HG03460 (cell line): Measurements from ENCODE around the gene CAMK4.

ENCODE experiments used
- ATAC-seq: cut with Tn5 transposase; IDR thresholded peaks from one replicate; pipeline ENCODE4 v1.9.1; 2021; ENCODE audit not compliant: unreplicated experiment

The CAMK4 gene

GRCh38 chr5:111228520-111229220 lies 4.5 kb downstream of the CAMK4 start:
- ATAC-seq, result no peak

DNA sequence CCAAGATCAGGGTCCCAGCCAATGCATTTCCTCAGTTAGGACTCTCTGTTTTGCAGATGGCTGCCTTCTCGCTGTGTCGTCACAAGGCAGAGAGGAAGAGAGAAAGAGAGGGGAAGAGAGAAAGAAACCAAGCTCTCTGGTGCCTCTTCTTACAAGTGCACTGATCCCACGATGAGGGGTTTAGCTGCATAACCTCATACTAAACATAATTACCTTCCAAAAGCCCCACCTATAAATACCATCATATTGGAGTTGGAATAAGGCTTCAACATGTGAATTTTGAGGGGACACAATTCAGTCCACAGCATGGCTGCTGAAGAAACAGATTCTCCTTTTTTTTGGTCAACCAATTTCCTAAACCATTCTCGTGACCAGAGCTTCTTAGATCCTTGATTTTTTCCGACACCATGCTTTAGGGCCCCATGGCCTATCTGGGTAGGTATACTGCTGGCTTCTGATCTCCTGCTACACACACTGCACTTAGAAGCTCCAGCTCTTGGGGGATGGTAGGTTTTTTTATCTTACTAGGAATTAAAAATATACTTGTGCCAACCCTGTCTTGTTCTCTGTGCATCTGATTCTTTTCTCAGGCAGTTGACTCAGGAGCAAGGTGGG lies 5.1 kb downstream of the CAMK4 start:
- ATAC-seq, result no peak

- ATAC-seq, result peak; percentile 37
Observed at GRCh38 chr5:111229871-111230810, 6.0 kb downstream of the CAMK4 start.

DNA sequence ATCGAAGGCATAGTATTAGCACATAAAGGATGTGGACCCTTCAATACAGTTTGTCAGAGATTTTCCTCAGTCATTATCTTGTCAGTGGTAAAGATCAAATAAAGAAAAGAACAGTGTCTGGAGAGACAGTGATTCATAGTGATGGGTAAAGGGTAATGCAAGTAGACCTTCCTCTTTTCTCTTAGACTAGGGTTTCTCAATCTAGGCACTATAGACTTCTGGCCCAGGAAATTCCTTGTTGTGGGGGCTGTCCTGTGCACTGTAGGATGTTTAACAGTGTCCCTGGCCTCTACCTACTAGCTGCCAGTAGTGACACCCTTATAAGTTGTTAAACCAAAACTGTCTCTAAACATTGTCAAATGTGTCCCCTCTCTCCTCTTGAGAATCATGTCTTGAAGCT lies 6.9 kb downstream of the CAMK4 start:
- ATAC-seq, result no peak

DNA sequence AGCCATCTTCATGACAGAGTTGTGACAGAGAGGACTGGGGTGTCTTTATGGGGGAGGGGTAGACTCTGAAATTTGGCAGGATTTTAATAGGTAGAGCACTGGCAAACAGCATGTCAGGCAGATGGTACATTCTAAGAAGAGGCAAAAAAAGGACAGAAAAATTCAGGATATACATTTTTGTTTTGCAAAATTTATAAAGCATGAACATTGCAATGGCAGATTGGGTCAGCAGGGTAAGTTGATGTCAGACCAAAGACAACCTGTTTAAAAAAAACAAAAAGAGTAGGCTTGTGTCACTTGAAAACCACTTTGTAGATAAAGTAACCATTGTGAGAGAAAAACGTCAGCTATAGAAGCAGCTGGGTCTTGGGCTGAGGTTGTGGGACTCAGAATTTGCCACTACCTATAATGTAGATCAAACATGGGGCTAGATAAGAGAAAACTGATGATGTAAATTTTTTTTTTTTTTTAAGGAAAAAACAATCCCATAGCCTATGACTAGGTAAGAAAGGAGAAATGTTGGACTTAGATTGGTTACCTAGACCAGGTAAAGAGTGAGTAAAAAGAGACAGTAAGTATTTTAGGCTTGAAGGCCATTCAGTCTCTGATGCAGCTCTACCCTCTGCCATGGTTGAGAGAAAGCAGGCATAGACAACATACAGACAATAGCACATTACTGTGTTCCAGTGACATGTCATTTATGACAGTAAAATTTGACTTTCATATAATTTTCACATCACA lies 8.3 kb downstream of the CAMK4 start:
- no peak for ATAC-seq

GRCh38 chr5:111233052-111233374 lies 8.8 kb downstream of the CAMK4 start:
- ATAC-seq, result no peak

DNA sequence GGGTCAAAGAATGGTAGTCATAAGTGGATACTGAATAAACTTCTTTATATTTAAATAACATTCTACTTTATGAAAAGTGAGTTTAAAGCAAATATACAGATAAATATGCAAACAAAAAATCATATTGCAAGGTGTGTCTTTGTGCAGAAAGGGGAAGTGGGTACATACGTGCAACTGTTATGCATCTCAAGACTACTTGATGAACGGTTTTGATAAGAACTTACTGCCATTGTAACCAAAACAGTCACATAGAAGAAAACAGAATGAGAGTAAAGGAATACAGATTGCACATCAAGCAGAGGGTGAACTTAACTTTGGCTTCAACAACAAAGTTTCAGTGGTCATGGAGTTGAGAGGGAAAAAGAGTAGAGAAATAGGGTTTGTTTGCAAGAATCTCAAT lies 9.9 kb downstream of the CAMK4 start:
- ATAC-seq, result peak; percentile 30

GRCh38 chr5:111235635-111236034 lies 11.5 kb downstream of the CAMK4 start:
- ATAC-seq, result no peak

DNA sequence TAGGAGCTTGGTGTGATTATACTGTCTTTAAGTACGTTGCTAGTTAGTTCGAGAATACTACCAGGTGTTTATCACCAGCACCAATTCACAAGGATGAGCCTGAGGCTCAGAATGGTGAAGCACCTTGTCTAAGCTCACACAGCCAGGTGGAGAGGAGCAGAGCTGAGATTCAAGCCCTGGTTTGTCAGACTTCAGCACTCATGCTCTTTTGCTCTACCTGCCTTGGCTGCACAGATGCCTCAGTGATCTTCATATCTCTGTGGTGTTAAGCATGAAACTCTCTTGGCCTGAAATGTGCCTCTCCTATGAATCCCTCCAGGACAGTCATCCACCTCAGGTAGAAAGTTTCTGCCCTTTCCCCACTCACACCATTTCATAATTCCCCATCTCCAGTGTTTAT lies 12.2 kb downstream of the CAMK4 start:
- ATAC-seq, result no peak

- ATAC-seq, result no peak
Observed at GRCh38 chr5:111236995-111237394, 12.8 kb downstream of the CAMK4 start.

GRCh38 chr5:111237470-111237869 lies 13.3 kb downstream of the CAMK4 start:
- ATAC-seq, result no peak

GRCh38 chr5:111238431-111239225 lies 14.4 kb downstream of the CAMK4 start:
- no peak for ATAC-seq

- no peak for ATAC-seq
Observed at GRCh38 chr5:111241696-111242095, 17.5 kb downstream of the CAMK4 start.

GRCh38 chr5:111242606-111243005 lies 18.4 kb downstream of the CAMK4 start:
- no peak for ATAC-seq

DNA sequence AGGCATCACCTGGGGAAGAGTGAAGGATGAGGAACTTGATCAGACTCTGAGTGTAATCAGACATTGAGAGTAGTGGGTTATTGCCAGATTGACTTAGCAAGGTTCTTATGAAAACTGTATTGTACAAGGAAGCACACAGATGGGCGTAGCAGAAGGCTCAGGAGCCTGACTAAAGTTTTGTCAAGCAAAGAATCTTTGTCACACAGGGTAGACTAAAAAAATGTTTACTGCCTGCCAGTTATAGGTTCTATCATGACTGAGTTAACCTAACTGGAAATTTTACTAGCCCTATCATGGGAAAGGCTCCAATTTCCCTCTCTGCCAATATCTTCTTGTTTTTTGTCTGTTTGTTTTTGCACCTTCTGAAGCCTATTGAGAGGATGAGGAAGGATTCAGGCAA lies 19.1 kb downstream of the CAMK4 start:
- no peak for ATAC-seq

DNA sequence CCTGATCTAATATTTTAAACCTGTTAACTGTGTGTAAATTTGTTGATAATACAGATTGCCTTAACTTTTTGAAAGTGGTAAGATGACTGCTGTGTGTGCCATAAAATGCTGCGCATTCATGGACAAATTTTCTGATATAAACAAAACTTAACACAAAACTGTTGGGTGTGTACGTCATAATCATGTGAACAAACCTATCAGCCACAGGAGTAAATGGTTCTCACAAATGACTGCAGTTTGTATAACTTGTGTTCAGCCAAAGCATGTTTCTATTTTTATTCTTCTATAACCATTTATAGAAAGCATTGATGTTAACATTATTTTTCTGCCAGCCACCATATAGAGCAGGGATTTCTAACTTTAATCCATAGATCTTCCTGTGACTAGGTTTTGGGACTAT lies 21.5 kb downstream of the CAMK4 start:
- ATAC-seq, result no peak

GRCh38 chr5:111246459-111246858 lies 22.3 kb downstream of the CAMK4 start:
- ATAC-seq, result no peak

GRCh38 chr5:111248571-111248970 lies 24.4 kb downstream of the CAMK4 start:
- no peak for ATAC-seq

- no peak for ATAC-seq
Observed at GRCh38 chr5:111251921-111252320, 27.7 kb downstream of the CAMK4 start.

DNA sequence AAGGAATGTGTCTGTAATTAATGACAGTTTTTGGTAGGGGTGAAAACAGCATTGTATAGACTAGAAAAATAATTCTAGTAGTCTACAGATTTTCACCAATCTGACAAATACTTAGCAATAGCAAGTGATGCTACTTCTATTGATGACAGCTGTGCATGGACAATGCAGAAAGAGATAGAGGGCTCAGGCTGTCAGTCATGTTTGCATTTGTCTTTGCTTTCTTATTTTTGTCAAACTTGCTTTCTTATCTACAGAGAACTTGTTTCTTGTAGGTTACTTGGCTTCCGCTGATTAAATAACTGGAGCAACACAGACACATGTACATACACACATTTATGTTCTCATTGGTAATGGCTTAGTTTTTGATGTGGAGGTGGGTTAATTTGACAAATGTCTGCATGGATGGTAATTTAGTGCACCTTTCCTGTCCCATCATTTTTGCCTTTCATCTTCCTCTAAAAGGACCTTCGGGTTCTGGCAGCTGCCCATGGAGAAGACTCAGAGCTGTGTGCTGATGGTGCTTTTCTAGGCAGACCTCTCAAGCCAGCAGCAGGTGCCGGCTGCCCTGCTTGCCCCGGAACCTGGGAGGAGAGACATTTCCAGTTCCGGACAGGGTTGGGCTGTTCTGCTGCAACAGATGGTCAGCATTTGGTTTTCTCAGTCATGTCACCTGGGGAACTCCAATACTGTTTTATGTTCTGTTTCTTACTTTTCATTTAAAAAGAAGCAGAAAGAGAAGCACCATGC lies 28.8 kb downstream of the CAMK4 start:
- ATAC-seq, result peak; percentile 61
